ENCODE results near the gene C21orf58.
"Not testable (repeated sequence)": the region's sequence is repeated elsewhere in the genome, so short reads cannot be mapped to it uniquely, and the experiment has no call there.

The C21orf58 gene

GRCh38 chr21:46322351-46323226 lies 1.1 kb downstream of the C21orf58 start:
- Mint-ChIP-seq H3K4me1 (peaks cover 22% of the 10 kb centered on the region), H3K9me3 (no peaks in the 10 kb centered on the region), H3K4me3 (peak overlapping the region; percentile 89), H3K36me3 (peaks cover 70% of the 10 kb centered on the region), H3K27ac (peak overlapping the region; percentile 98)
- DNase-seq (ENCODE audit: low spot score in 2 of 2) (peak in 1 of 2 donors; percentile 52), ATAC-seq (no peak)

GRCh38 chr21:46320331-46320801 lies 3.3 kb downstream of the C21orf58 start:
- Mint-ChIP-seq H3K27ac (no peak overlapping the region), H3K36me3 (peaks cover 48% of the 10 kb centered on the region), H3K4me1 (peaks cover 10% of the 10 kb centered on the region), H3K9me3 (no peaks in the 10 kb centered on the region), H3K4me3 (no peak overlapping the region)
- ATAC-seq, result no peak
- DNase-seq (ENCODE audit: low spot score in 2 of 2), result no peak

GRCh38 chr21:46319186-46319585 lies 4.5 kb downstream of the C21orf58 start:
- Mint-ChIP-seq H3K27ac (no peak overlapping the region), H3K4me1 (peaks cover 8% of the 10 kb centered on the region), H3K36me3 (peaks cover 42% of the 10 kb centered on the region), H3K9me3 (no peaks in the 10 kb centered on the region), H3K4me3 (no peak overlapping the region)
- DNase-seq (ENCODE audit: low spot score in 2 of 2) (no peak), ATAC-seq (no peak)

GRCh38 chr21:46318464-46318845 lies 5.2 kb downstream of the C21orf58 start:
- Mint-ChIP-seq H3K36me3 (peaks cover 34% of the 10 kb centered on the region), H3K9me3 (no peaks in the 10 kb centered on the region), H3K4me3 (no peak overlapping the region), H3K4me1 (peaks cover 8% of the 10 kb centered on the region), H3K27ac (no peak overlapping the region)
- ATAC-seq (no peak), DNase-seq (ENCODE audit: low spot score in 2 of 2) (no peak)

- H3K4me3 Mint-ChIP-seq, result no peak overlapping the region
- no peak overlapping the region for H3K27ac Mint-ChIP-seq
- ATAC-seq (no peak), DNase-seq (ENCODE audit: low spot score in 2 of 2) (no peak)
- peaks cover 8% of the 10 kb centered on the region for H3K4me1 Mint-ChIP-seq
- no peaks in the 10 kb centered on the region for H3K9me3 Mint-ChIP-seq
- H3K36me3 Mint-ChIP-seq, result peaks cover 29% of the 10 kb centered on the region
Measured at GRCh38 chr21:46317710-46318463, 5.8 kb downstream of the C21orf58 start.

GRCh38 chr21:46316708-46317324 lies 6.9 kb downstream of the C21orf58 start:
- Mint-ChIP-seq H3K27ac (no peak overlapping the region), H3K4me3 (no peak overlapping the region)

GRCh38 chr21:46314441-46315020 lies 9.1 kb downstream of the C21orf58 start:
- ATAC-seq (no peak), DNase-seq (ENCODE audit: low spot score in 2 of 2) (no peak)
- H3K4me3 Mint-ChIP-seq, result no peak overlapping the region
- no peak overlapping the region for H3K27ac Mint-ChIP-seq
- no peaks in the 10 kb centered on the region for H3K4me1 Mint-ChIP-seq
- H3K36me3 Mint-ChIP-seq, result peaks cover 18% of the 10 kb centered on the region
- no peaks in the 10 kb centered on the region for H3K9me3 Mint-ChIP-seq

More at GRCh38 chr21:46316708-46317324, 6.9 kb downstream of the C21orf58 start:
- ATAC-seq (no peak), DNase-seq (ENCODE audit: low spot score in 2 of 2) (no peak)
- Mint-ChIP-seq H3K9me3 (no peaks in the 10 kb centered on the region), H3K36me3 (peaks cover 18% of the 10 kb centered on the region), H3K4me1 (peaks cover 7% of the 10 kb centered on the region)

GRCh38 chr21:46312949-46313348 lies 10.7 kb downstream of the C21orf58 start:
- ATAC-seq (no peak), DNase-seq (ENCODE audit: low spot score in 2 of 2) (no peak)
- H3K27ac Mint-ChIP-seq, result no peak overlapping the region
- H3K4me1 Mint-ChIP-seq, result no peaks in the 10 kb centered on the region
- no peak overlapping the region for H3K4me3 Mint-ChIP-seq
- peaks cover 18% of the 10 kb centered on the region for H3K36me3 Mint-ChIP-seq
- no peaks in the 10 kb centered on the region for H3K9me3 Mint-ChIP-seq

GRCh38 chr21:46311568-46311967 lies 12.1 kb downstream of the C21orf58 start:
- Mint-ChIP-seq H3K36me3 (peaks cover 25% of the 10 kb centered on the region), H3K27ac (no peak overlapping the region), H3K4me3 (no peak overlapping the region), H3K9me3 (no peaks in the 10 kb centered on the region), H3K4me1 (no peaks in the 10 kb centered on the region)
- DNase-seq (ENCODE audit: low spot score in 2 of 2), result no peak
- no peak for ATAC-seq

- DNase-seq (ENCODE audit: low spot score in 2 of 2); H3K27ac Mint-ChIP-seq; ATAC-seq; H3K4me1 Mint-ChIP-seq; H3K4me3 Mint-ChIP-seq; H3K9me3 Mint-ChIP-seq: not testable (repeated sequence)
- peaks cover 36% of the 10 kb centered on the region for H3K36me3 Mint-ChIP-seq
Measured at GRCh38 chr21:46310260-46310659, 13.4 kb downstream of the C21orf58 start.

GRCh38 chr21:46308431-46308830 lies 15.2 kb downstream of the C21orf58 start:
- Mint-ChIP-seq H3K9me3 (no peaks in the 10 kb centered on the region), H3K4me3 (no peak overlapping the region), H3K4me1 (no peaks in the 10 kb centered on the region), H3K36me3 (peaks cover 54% of the 10 kb centered on the region), H3K27ac (no peak overlapping the region)
- ATAC-seq (no peak), DNase-seq (ENCODE audit: low spot score in 2 of 2) (no peak)

- ATAC-seq (peak; percentile 72), DNase-seq (ENCODE audit: low spot score in 2 of 2) (no peak)
- Mint-ChIP-seq H3K4me1 (no peaks in the 10 kb centered on the region), H3K9me3 (no peaks in the 10 kb centered on the region), H3K4me3 (no peak overlapping the region), H3K36me3 (peaks cover 59% of the 10 kb centered on the region), H3K27ac (no peak overlapping the region)
Measured at GRCh38 chr21:46307625-46308024, 16.0 kb downstream of the C21orf58 start.

- Mint-ChIP-seq H3K4me3 (no peak overlapping the region), H3K9me3 (no peaks in the 10 kb centered on the region), H3K4me1 (no peaks in the 10 kb centered on the region), H3K36me3 (peaks cover 52% of the 10 kb centered on the region), H3K27ac (peak overlapping the region; percentile 49)
- DNase-seq (ENCODE audit: low spot score in 2 of 2), result no peak
- ATAC-seq, result peak; percentile 57
Measured at GRCh38 chr21:46304955-46305354, 18.7 kb downstream of the C21orf58 start.

- Mint-ChIP-seq H3K9me3 (no peaks in the 10 kb centered on the region), H3K36me3 (peaks cover 48% of the 10 kb centered on the region), H3K4me1 (no peaks in the 10 kb centered on the region), H3K27ac (peak overlapping the region; percentile 49), H3K4me3 (no peak overlapping the region)
- no peak for ATAC-seq
- no peak for DNase-seq (ENCODE audit: low spot score in 2 of 2)
Measured at GRCh38 chr21:46304437-46304836, 19.2 kb downstream of the C21orf58 start.

- no peak for DNase-seq (ENCODE audit: low spot score in 2 of 2)
- Mint-ChIP-seq H3K4me3 (no peak overlapping the region), H3K36me3 (peaks cover 44% of the 10 kb centered on the region), H3K9me3 (no peaks in the 10 kb centered on the region), H3K27ac (no peak overlapping the region), H3K4me1 (no peaks in the 10 kb centered on the region)
- no peak for ATAC-seq
Measured at GRCh38 chr21:46301759-46302158, 21.9 kb downstream of the C21orf58 start.

Data from stimulated activated effector memory CD8-positive, alpha-beta T cell treated with anti-CD3 and anti-CD28 coated beads, Interleukin-12 subunit alpha, Interleukin-12 subunit beta, amount 100 ng/mL, for 72 hours (primary cell).